ENCODE measurements around the gene ITPKC. TPM values are rescaled to one million over a fixed set of nuclear protein-coding genes. Genes with fewer than 3 reads are reported as not detected.

ITPKC gene
- total and polyA plus RNA-seq, 2 of the 13 experiments (the other 11 are each of a cell fraction or from before 2014, with no cell fraction given) = 6.9 to 11.2 TPM

GRCh38 chr19:40754611-40755247 lies 37.8 kb downstream of the ITPKC start (continued):
- TF ChIP-seq JUND (CRISPR knock-in tag; IDR thresholded peaks at IDR 0.05) (no peak), PTBP1 (IDR thresholded peaks at IDR 0.05; ENCODE audit: low read depth, low read length, poor library complexity, severe bottlenecking) (no peak), BATF2 (CRISPR knock-in tag; IDR thresholded peaks at IDR 0.05) (no peak), HBP1 (CRISPR knock-in tag; IDR thresholded peaks at IDR 0.05; ENCODE audit: low read depth) (no peak), POLR2AphosphoS2 (IDR thresholded peaks at IDR 0.05; ENCODE audit: low read depth, low read length) (no peak), ZNF343 (CRISPR knock-in tag; IDR thresholded peaks at IDR 0.05) (peak; percentile 66; the same call in 1 of the 2 replicates), NFRKB (IDR thresholded peaks at IDR 0.05) (no peak), HOXA3 (CRISPR knock-in tag; IDR thresholded peaks at IDR 0.05) (peak; percentile 44; the same call in 1 of the 2 replicates), ARNTL (CRISPR knock-in tag; IDR thresholded peaks at IDR 0.05) (0 out of 2 replicates have a peak, but pooled peaks have one; percentile 41), JUN (CRISPR knock-in tag; IDR thresholded peaks at IDR 0.05) (no peak), ZKSCAN1 (IDR thresholded peaks at IDR 0.05; ENCODE audit: low read length) (no peak), ZNF431 (CRISPR knock-in tag; IDR thresholded peaks at IDR 0.05; ENCODE audit: borderline replicate concordance, low read depth) (no peak), ZNF691 (CRISPR knock-in tag; IDR thresholded peaks at IDR 0.05; ENCODE audit: borderline replicate concordance, low read depth) (0 out of 2 replicates have a peak, but pooled peaks have one; percentile 65), ZNF747 (CRISPR knock-in tag; IDR thresholded peaks at IDR 0.05; ENCODE audit: borderline replicate concordance) (no peak), STAG1 (CRISPR knock-in tag; IDR thresholded peaks at IDR 0.05) (peak; percentile 17; the same call in 1 of the 2 replicates), ZMYM3 (CRISPR knock-in tag; IDR thresholded peaks at IDR 0.05) (no peak), ZNF274 (CRISPR knock-in tag; IDR thresholded peaks at IDR 0.05) (no peak)
- TF ChIP-seq, protein P1, sequence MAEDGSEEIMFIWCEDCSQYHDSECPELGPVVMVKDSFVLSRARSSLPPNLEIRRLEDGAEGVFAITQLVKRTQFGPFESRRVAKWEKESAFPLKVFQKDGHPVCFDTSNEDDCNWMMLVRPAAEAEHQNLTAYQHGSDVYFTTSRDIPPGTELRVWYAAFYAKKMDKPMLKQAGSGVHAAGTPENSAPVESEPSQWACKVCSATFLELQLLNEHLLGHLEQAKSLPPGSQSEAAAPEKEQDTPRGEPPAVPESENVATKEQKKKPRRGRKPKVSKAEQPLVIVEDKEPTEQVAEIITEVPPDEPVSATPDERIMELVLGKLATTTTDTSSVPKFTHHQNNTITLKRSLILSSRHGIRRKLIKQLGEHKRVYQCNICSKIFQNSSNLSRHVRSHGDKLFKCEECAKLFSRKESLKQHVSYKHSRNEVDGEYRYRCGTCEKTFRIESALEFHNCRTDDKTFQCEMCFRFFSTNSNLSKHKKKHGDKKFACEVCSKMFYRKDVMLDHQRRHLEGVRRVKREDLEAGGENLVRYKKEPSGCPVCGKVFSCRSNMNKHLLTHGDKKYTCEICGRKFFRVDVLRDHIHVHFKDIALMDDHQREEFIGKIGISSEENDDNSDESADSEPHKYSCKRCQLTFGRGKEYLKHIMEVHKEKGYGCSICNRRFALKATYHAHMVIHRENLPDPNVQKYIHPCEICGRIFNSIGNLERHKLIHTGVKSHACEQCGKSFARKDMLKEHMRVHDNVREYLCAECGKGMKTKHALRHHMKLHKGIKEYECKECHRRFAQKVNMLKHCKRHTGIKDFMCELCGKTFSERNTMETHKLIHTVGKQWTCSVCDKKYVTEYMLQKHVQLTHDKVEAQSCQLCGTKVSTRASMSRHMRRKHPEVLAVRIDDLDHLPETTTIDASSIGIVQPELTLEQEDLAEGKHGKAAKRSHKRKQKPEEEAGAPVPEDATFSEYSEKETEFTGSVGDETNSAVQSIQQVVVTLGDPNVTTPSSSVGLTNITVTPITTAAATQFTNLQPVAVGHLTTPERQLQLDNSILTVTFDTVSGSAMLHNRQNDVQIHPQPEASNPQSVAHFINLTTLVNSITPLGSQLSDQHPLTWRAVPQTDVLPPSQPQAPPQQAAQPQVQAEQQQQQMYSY (CRISPR knock-in tag; IDR thresholded peaks at IDR 0.05) = no peak
- TF ChIP-seq, protein P2, sequence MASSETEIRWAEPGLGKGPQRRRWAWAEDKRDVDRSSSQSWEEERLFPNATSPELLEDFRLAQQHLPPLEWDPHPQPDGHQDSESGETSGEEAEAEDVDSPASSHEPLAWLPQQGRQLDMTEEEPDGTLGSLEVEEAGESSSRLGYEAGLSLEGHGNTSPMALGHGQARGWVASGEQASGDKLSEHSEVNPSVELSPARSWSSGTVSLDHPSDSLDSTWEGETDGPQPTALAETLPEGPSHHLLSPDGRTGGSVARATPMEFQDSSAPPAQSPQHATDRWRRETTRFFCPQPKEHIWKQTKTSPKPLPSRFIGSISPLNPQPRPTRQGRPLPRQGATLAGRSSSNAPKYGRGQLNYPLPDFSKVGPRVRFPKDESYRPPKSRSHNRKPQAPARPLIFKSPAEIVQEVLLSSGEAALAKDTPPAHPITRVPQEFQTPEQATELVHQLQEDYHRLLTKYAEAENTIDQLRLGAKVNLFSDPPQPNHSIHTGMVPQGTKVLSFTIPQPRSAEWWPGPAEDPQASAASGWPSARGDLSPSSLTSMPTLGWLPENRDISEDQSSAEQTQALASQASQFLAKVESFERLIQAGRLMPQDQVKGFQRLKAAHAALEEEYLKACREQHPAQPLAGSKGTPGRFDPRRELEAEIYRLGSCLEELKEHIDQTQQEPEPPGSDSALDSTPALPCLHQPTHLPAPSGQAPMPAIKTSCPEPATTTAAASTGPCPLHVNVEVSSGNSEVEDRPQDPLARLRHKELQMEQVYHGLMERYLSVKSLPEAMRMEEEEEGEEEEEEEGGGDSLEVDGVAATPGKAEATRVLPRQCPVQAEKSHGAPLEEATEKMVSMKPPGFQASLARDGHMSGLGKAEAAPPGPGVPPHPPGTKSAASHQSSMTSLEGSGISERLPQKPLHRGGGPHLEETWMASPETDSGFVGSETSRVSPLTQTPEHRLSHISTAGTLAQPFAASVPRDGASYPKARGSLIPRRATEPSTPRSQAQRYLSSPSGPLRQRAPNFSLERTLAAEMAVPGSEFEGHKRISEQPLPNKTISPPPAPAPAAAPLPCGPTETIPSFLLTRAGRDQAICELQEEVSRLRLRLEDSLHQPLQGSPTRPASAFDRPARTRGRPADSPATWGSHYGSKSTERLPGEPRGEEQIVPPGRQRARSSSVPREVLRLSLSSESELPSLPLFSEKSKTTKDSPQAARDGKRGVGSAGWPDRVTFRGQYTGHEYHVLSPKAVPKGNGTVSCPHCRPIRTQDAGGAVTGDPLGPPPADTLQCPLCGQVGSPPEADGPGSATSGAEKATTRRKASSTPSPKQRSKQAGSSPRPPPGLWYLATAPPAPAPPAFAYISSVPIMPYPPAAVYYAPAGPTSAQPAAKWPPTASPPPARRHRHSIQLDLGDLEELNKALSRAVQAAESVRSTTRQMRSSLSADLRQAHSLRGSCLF (CRISPR knock-in tag; IDR thresholded peaks at IDR 0.05; ENCODE audit: borderline replicate concordance) = no peak

Data from HepG2 (cell line).